HUES6 (cell line): ENCODE results near the gene SNRPD1.
"Not testable (repeated sequence)": the region's sequence is repeated elsewhere in the genome, so short reads cannot be mapped to it uniquely, and the experiment has no call there.

Source experiments
- H3K27ac ChIP-seq: 2 replicates; pipeline ENCODE4 v1.7.0; 2013; ENCODE audit warnings: low read depth, mild to moderate bottlenecking, low read length, inconsistent platforms
- H3K27me3 ChIP-seq: 2 replicates; pipeline ENCODE4 v1.6.1; 2013; ENCODE audit warnings: low read length; ENCODE audit not compliant: control insufficient read depth, insufficient read depth
- H3K36me3 ChIP-seq: 2 replicates; pipeline ENCODE4 v1.6.1; 2013; ENCODE audit warnings: low read length; ENCODE audit not compliant: control insufficient read depth, insufficient read depth
- H3K4me1 ChIP-seq: 2 replicates; pipeline ENCODE4 v1.6.1; 2013; ENCODE audit warnings: low read length; ENCODE audit not compliant: control insufficient read depth, insufficient read depth
- H3K4me3 ChIP-seq: 2 replicates; pipeline ENCODE4 v1.5.1; 2013; ENCODE audit warnings: low read depth, low read length
- H3K9ac ChIP-seq: one replicate; pipeline ENCODE4 v1.6.1; 2013; ENCODE audit warnings: mild to moderate bottlenecking, low read length
- H3K9me3 ChIP-seq: 2 replicates; pipeline ENCODE4 v1.6.1; 2013; ENCODE audit warnings: low read depth, low read length; ENCODE audit not compliant: control insufficient read depth, insufficient read depth

Gene SNRPD1

GRCh38 chr18:21612125-21613039 is at the start of gene SNRPD1:
SNRPD1 (plus strand) TSS chr18:21612314; CDS start chr18:21612430, 116 bp downstream.
- H3K9ac ChIP-seq = peak within 1 kb of the TSS; percentile 99
- peaks cover 34% of the 10 kb centered on the region for H3K36me3 ChIP-seq
- H3K9me3 ChIP-seq = peaks cover 3% of the 10 kb centered on the region; the same call in 1 of the 2 replicates
- H3K27ac ChIP-seq = peak within 1 kb of the TSS; percentile 97
- H3K4me3 ChIP-seq = peak within 1 kb of the TSS; percentile 85
- H3K27me3 ChIP-seq = no peaks in the 10 kb centered on the region
- H3K4me1 ChIP-seq = 0 out of 2 replicates have a peak, but pooled peaks cover 3% of the 10 kb centered on the region

- Histone ChIP-seq H3K27me3 (no peaks in the 10 kb centered on the region), H3K4me1 (no peaks in the 10 kb centered on the region), H3K4me3 (no peak overlapping the region), H3K36me3 (peaks cover 83% of the 10 kb centered on the region), H3K9me3 (no peaks in the 10 kb centered on the region), H3K27ac (no peak overlapping the region), H3K9ac (no peak overlapping the region)
Measured at GRCh38 chr18:21571772-21572171, 40.3 kb upstream of the SNRPD1 start.

DNA sequence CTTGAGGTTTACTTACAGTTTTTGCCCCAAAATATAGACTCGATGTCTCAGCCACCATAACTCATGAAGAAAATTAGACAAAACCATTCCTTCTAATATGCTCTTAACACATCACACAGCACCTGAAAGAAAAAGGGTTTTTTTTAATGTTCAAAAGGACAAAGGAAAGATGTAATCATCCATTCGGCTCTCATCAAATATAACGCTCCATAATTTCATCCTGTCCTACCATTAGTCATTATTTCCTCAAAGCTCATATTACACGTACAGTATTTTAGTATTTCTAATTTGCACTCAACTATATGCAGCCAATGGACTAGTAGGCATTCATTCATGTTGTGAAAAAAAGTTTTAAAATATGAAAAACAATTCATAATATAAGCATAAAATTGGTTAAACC is 36.5 kb upstream of the SNRPD1 start:
- Histone ChIP-seq H3K4me1 (no peaks in the 10 kb centered on the region), H3K9ac (no peak overlapping the region), H3K27me3 (no peaks in the 10 kb centered on the region), H3K27ac (no peak overlapping the region), H3K36me3 (peaks cover 62% of the 10 kb centered on the region), H3K4me3 (no peak overlapping the region), H3K9me3 (no peaks in the 10 kb centered on the region)

DNA sequence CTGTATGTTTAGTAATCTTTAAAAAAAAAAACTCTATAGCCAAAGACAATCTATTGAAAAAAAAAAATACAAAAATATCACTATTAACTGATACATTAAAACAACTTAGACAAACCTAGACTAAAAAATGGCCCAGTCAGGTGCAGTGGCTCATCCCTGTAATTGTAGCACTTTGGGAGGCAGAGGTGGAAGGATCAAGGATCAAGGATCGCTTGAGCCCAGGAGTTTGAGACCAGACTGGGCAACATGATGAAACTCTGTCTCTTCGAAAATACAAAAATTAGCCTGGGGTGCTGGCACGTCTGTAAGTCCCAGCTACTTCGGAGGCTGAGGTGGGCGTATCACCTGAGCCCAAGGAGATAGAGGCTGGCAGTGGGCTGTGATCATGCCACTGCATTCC is 27.7 kb upstream of the SNRPD1 start:
- H3K9ac ChIP-seq = no peak overlapping the region
- no peaks in the 10 kb centered on the region for H3K27me3 ChIP-seq
- no peak overlapping the region for H3K4me3 ChIP-seq
- H3K9me3 ChIP-seq = no peaks in the 10 kb centered on the region
- peaks cover 12% of the 10 kb centered on the region for H3K36me3 ChIP-seq
- no peak overlapping the region for H3K27ac ChIP-seq
- H3K4me1 ChIP-seq = no peaks in the 10 kb centered on the region

- not testable (repeated sequence) for H3K9ac ChIP-seq, H3K4me3 ChIP-seq, H3K27me3 ChIP-seq, H3K27ac ChIP-seq, H3K4me1 ChIP-seq
- Histone ChIP-seq H3K36me3 (peaks cover 14% of the 10 kb centered on the region; the same call in 1 of the 2 replicates), H3K9me3 (peaks cover 13% of the 10 kb centered on the region)
Measured at GRCh38 chr18:21592361-21592760, 19.8 kb upstream of the SNRPD1 start.

DNA sequence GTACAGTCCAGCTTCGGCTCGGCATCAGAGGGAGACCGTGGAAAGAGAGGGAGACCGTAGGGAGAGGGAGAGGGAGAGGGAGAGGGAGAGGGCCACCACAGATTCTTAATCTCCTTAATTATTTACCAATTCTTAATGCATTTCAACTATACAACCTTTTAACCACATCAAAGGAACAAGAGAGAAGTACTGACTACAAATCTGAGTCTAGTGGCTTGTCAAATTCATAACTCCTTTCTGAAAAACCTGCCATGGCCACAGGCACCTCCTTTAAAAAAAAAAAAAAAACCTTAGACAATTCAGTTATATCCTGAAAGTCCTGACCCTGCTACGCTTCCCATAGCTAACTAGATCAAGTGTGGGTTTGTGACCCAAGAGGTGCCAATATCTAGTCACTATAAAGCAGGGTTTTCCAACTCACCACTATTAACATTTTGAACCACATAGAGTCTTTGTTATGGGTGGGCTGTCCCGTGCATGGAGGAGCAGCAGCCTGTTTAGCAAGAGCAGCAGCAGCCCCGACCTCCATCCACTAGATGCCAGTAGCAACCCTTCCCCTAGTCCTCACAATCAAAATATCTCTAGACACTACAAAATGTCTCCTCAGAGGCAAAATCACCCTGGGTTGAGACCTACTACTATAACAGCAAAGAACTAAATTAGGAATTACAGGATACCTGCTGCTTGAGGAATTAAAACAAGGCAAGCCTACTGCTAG is 18.4 kb upstream of the SNRPD1 start:
- Histone ChIP-seq H3K27ac (no peak overlapping the region), H3K4me3 (no peak overlapping the region), H3K9me3 (peaks cover 13% of the 10 kb centered on the region), H3K9ac (no peak overlapping the region), H3K4me1 (no peaks in the 10 kb centered on the region), H3K27me3 (no peaks in the 10 kb centered on the region), H3K36me3 (peaks cover 14% of the 10 kb centered on the region; the same call in 1 of the 2 replicates)

DNA sequence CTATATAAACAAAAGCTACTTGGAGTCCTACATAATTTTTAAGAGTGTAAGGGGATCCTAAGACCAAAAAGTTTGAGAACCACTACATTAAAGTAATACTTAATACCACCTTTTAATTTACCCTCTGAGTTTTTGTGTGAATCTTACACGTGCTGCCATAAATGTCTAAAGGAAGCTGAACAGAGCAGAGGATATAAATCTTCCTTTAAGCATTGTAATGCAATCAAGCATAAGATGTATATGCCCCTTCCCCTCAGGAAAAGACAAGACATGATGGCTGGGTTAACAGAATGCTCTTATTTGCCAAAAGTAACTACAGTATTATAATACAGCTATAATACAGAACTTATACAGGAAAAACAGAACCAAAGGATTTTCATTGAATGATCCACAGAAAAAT is 14.5 kb upstream of the SNRPD1 start:
- Histone ChIP-seq H3K27me3 (no peaks in the 10 kb centered on the region), H3K27ac (no peak overlapping the region), H3K9me3 (peaks cover 10% of the 10 kb centered on the region), H3K4me3 (no peak overlapping the region), H3K4me1 (no peaks in the 10 kb centered on the region), H3K9ac (no peak overlapping the region), H3K36me3 (peaks cover 7% of the 10 kb centered on the region; the same call in 1 of the 2 replicates)

- Histone ChIP-seq H3K27ac (peak overlapping the region; percentile 93; the same call in 1 of the 2 replicates), H3K4me3 (peak overlapping the region; percentile 96), H3K9me3 (peaks cover 5% of the 10 kb centered on the region), H3K4me1 (no peaks in the 10 kb centered on the region), H3K36me3 (peaks cover 4% of the 10 kb centered on the region; the same call in 1 of the 2 replicates), H3K9ac (peak overlapping the region; percentile 95), H3K27me3 (no peaks in the 10 kb centered on the region)
Measured at GRCh38 chr18:21598726-21599584, 13.2 kb upstream of the SNRPD1 start.

DNA sequence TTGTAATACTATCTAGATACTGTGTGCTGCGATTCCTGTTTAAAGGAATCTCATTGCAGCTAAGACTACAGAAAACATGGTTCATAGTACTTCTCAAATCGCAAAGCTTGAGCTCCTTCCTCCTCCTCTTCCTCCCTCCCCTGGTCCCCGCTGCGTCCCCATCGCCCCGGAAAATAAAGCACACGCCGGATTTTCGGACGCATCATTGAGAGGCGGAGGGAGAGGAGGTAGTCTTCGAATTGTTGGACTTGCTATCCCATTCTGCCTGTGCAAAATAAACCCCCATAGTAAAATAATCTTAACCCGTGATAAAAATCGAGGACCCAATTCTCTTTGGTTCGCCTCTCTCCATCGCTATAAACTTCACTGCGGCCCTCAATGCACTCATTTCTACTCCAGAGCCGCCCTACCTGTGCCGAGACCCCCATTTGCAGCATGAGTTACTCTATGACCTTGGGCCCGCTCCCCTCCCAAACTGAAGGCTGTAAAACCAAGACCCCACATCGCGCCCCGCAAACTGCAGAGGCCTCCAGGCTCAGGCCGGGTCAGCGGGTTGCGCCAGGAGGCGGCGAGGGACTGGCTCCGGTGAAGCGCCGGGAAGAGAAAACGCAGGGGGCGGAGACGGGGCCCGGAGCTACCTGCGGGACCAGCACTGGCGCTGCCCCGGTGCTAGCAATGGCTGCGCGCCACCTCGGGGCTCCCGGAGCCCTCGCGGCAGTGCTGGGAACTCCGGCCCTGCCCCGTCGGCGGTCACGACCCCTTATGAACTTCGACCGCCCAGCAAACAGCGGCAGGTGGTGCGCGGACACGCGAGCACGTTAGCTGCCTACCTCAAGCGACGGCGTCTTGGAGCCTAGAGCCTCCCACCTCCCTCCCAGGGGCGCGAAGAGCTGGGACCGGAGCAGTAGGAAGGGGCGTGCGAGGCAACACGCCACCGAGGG is 12.3 kb upstream of the SNRPD1 start:
- Histone ChIP-seq H3K9me3 (no peaks in the 10 kb centered on the region), H3K27me3 (no peaks in the 10 kb centered on the region), H3K9ac (peak overlapping the region; percentile 95), H3K4me3 (peak overlapping the region; percentile 96), H3K36me3 (no peaks in the 10 kb centered on the region), H3K27ac (peak overlapping the region; percentile 93), H3K4me1 (no peaks in the 10 kb centered on the region)
